IMR-90 (cell line): ENCODE results near the gene NCR2.

Experiments used
- CEBPB ChIP-seq: IDR thresholded peaks from 2 replicates; pipeline ENCODE4 v1.6.1; 2012; ENCODE audit warnings: low read depth, low read length, improper control_type of control experiment
- FOS ChIP-seq: fragments of 150-350 bp; IDR thresholded peaks from 2 replicates; pipeline ENCODE4 v1.6.1; 2016; ENCODE audit warnings: low read depth, low read length
- MXI1 ChIP-seq: IDR thresholded peaks from 2 replicates; pipeline ENCODE4 v1.6.1; 2012; ENCODE audit warnings: low read depth, mild to moderate bottlenecking, low read length, moderate library complexity, borderline replicate concordance
- POLR2A ChIP-seq: IDR thresholded peaks from 2 replicates; pipeline ENCODE4 v1.6.1; 2012; ENCODE audit warnings: mild to moderate bottlenecking, low read depth, low read length
- RAD21 ChIP-seq: IDR thresholded peaks from 2 replicates; pipeline ENCODE4 v1.6.1; 2012; ENCODE audit warnings: low read length, improper control_type of control experiment
- RCOR1 ChIP-seq: IDR thresholded peaks from 2 replicates; pipeline ENCODE4 v1.6.1; 2012; ENCODE audit warnings: mild to moderate bottlenecking, low read length, improper control_type of control experiment; ENCODE audit not compliant: insufficient replicate concordance
- RFX5 ChIP-seq: IDR thresholded peaks from 2 replicates; pipeline ENCODE4 v1.8.0; 2012; ENCODE audit warnings: low read depth, mild to moderate bottlenecking, low read length, moderate library complexity
- SMC3 ChIP-seq: fragments of 150-350 bp; IDR thresholded peaks from 2 replicates; pipeline ENCODE4 v1.6.1; 2016; ENCODE audit warnings: low read depth, mild to moderate bottlenecking, antibody characterized with exemption, low read length, moderate library complexity
- USF2 ChIP-seq: fragments of 150-350 bp; IDR thresholded peaks from 2 replicates; pipeline ENCODE4 v1.6.1; 2017; ENCODE audit warnings: mild to moderate bottlenecking, antibody characterized with exemption, low read length, low read depth
- TF ChIP-seq, protein P1 (sequence below): conservative IDR thresholded peaks from 2 replicates; pipeline ENCODE4 v1.5.1; 2012; ENCODE audit warnings: mild to moderate bottlenecking, low read depth, low read length, improper control_type of control experiment

- TF ChIP-seq, protein P1, sequence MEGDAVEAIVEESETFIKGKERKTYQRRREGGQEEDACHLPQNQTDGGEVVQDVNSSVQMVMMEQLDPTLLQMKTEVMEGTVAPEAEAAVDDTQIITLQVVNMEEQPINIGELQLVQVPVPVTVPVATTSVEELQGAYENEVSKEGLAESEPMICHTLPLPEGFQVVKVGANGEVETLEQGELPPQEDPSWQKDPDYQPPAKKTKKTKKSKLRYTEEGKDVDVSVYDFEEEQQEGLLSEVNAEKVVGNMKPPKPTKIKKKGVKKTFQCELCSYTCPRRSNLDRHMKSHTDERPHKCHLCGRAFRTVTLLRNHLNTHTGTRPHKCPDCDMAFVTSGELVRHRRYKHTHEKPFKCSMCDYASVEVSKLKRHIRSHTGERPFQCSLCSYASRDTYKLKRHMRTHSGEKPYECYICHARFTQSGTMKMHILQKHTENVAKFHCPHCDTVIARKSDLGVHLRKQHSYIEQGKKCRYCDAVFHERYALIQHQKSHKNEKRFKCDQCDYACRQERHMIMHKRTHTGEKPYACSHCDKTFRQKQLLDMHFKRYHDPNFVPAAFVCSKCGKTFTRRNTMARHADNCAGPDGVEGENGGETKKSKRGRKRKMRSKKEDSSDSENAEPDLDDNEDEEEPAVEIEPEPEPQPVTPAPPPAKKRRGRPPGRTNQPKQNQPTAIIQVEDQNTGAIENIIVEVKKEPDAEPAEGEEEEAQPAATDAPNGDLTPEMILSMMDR, result no peak
- TF ChIP-seq POLR2A (no peak), RCOR1 (no peak), RFX5 (no peak), FOS (no peak), RAD21 (no peak), SMC3 (no peak), CEBPB (no peak), USF2 (no peak), MXI1 (no peak)
Observed at GRCh38 chr6:41338659-41339058, 3.3 kb downstream of the NCR2 start.
